Erythroblast (primary cell): ENCODE data around the gene NR3C2.

Experiments used
- GATA1 ChIP-seq: IDR thresholded peaks from 2 replicates; pipeline ENCODE4 v1.6.1; 2011; ENCODE audit warnings: low read depth, mild to moderate bottlenecking, control low read depth, low read length, moderate library complexity
- POLR2A ChIP-seq: IDR thresholded peaks from 2 replicates; pipeline ENCODE4 v1.6.1; 2011; ENCODE audit warnings: mild to moderate bottlenecking, low read length

DNA sequence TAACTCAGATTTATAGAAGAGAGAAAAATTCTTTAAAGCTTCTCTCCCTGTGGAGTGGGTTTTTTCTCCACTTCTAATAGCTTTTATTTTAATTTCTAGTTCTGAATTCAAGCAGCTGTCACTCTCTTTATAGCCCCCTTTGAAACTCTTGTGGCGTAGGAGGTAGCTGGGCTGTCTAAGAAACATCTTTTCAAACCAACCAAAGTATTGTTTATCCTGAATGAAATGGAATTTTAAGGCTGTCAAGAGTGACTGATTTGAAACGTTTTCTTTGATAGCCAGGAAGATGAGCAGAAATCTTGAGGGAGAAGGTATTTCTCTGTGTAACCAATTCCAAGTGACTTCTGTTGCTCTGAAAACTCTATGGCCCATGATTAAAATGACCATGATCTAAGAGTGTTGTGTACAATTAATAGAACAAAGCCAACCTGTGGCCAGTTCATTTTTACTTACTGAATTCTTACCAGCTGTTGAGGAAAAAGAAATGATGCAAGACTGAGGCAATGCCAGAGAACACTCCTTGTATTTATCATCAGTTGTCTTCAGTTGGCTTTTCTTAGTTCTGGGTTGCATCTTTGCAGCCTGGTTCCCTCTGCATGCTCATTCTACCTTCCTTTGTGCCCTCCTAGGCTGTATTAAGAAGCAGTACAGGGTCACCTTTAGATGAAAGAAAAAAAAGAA, 411.9 kb downstream of the NR3C2 start:
- TF ChIP-seq POLR2A, result no peak
- TF ChIP-seq GATA1, result no peak
